ENCODE data around the gene SCNM1. TPM values are rescaled to one million over a fixed set of nuclear protein-coding genes. Genes with fewer than 3 reads are reported as not detected.

Gene SCNM1
- total and polyA plus RNA-seq, 9 of the 15 experiments (the other 6 are each of a cell fraction or from before 2014, with no cell fraction given) = 17.2 to 204 (median 63.0) TPM

DNA sequence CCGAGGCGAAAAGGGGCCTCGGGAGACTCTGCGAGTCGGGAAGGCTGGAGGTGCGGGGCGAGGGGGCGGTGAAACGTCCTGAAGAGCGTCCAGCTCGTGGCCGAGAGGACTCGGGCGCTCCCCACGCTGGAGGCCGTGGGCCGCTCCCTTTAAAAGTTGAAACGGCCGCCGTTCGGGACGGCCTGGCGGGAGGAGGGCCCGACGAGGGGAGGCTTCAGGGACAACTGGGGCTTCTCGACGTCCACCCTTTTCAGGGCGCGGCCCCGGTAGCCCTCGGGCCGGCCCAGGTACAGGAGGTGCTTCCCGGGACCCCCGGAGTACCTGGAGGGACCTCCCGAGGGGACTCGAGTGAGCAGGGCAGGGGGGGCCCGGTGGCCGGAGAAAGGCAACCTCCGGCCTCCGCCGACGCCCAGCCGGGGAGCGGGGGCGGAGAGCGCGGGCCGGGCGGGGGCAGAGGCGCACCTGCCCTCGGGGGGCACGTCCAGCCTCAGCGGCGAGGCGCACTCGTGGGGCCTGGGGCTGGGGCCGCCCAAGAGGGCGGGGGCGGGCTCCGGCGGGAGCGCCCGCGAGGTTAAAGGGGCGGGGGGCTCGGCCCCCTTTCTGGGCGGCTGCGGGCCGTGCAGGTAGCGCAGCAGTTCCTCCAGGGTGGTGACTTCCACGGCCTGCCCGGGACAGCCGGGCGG, 33.5 kb upstream of the SCNM1 start:
- 78% methylated on average over 16 of the region's 74 CpGs for WGBS (ENCODE audit: insufficient coverage, low coverage, missing lambda C conversion rate)

DNA sequence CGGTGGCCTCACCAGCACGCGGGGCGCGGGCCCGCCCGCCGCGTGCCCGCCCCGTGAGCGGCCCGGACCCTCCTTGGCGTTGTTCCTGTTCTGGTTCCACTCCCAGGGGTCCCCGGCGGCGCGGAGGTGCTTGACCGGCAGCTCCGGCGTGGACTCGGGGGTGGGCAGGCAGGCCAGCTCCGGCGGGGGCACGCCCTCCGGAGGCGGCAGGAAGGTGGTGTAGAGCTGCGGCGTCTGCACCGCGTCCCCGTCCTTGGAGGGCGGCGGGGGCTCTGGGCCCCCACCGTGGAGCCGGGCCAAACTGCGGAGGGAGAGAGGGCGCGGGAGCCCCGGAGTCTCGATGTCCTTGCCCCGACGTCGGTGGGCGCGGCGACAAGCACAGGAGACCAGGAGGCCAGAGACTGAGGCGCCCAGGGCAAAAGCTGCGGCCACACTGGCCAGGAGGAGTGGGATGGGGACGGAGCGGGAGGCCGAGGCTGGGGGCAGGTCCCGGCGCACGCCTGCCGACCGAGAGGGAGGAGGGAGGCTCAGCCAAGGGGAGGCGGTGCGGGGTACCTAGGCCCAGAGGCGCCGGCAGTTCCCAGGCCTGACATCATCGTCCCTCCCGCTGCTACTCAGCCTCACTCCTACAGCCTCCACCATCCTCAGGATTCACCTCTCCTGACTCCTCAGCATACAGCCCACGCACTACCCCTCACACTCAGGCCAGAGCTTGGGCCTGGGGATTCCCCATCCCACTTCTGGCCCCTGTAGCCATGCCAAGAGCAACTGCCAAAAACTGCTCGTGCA, 32.7 kb upstream of the SCNM1 start:
- no peak overlapping the region for H3K4me3 ChIP-seq
- H3K9me3 ChIP-seq (replicated peaks; ENCODE audit: control insufficient read depth, insufficient read depth, low read depth, low read length) = no peaks in the 10 kb centered on the region
- DNase-seq (ENCODE audit: extremely low read depth in 1 of 4, low spot score in 3 of 4) = peak in 2 of 4 experiments; percentile 12 to 15
- ATAC-seq = no peak
- H3K79me2 ChIP-seq (ENCODE audit: control insufficient read depth, insufficient read depth, low read length) = no peaks in the 10 kb centered on the region
- no peak overlapping the region for H2AFZ ChIP-seq (ENCODE audit: low read depth, low read length)
- intact Hi-C loops (cut with micrococcal nuclease) = no loop called here
- ChIA-PET CTCF (ENCODE audit: low intra/inter-chr PET ratio) (no interaction called here), POLR2A (no interaction called here)
- H4K20me1 ChIP-seq (replicated peaks; ENCODE audit: control insufficient read depth, insufficient read depth, low read length) = peaks cover 3% of the 10 kb centered on the region; the same call in 1 of the 2 replicates
- WGBS (ENCODE audit: insufficient coverage, low coverage, missing lambda C conversion rate) = 67% methylated on average over 14 of the region's 65 CpGs
- no peak overlapping the region for H3K9ac ChIP-seq (ENCODE audit: insufficient read depth in 1 of 2, low read depth in 2 of 2, low read length in 2 of 2)
- H3K27ac ChIP-seq (ENCODE audit: extremely low read depth, low read depth, low read length) = no peak overlapping the region
- H3K4me2 ChIP-seq (ENCODE audit: insufficient read depth, low read length) = no peak overlapping the region
- H3K4me1 ChIP-seq (replicated peaks in 1 of 2; ENCODE audit: control insufficient read depth in 2 of 2, insufficient read depth in 2 of 2, low read length in 2 of 2) = peaks cover 0 to 25% of the 10 kb centered on the region in 2 experiments; a peak in 2 of 5 replicates
- no peaks in the 10 kb centered on the region for H3K36me3 ChIP-seq (ENCODE audit: control insufficient read depth, insufficient read depth, low read length)
- no peak for FAIRE-seq
- H3K9me1 ChIP-seq (ENCODE audit: control insufficient read depth, insufficient read depth, low read length) = no peaks in the 10 kb centered on the region
- no peaks in the 10 kb centered on the region; a peak in 1 of 5 replicates for H3K27me3 ChIP-seq (ENCODE audit: control insufficient read depth in 2 of 2, insufficient read depth in 2 of 2, low read length in 2 of 2)
- no TSS peak for BruUV-seq (replicated peaks)
- in situ Hi-C loops (cut with MboI) = no loop called here
- TF ChIP-seq SETDB1 (IDR thresholded peaks at IDR 0.05; ENCODE audit: low read length) = no peak
- TF ChIP-seq ZNF584 (CRISPR knock-in tag; IDR thresholded peaks at IDR 0.05; ENCODE audit: low read depth) = no peak
- no peak for TF ChIP-seq ZNF707 (CRISPR knock-in tag; conservative IDR thresholded peaks at IDR 0.05)
- TF ChIP-seq, protein P1, sequence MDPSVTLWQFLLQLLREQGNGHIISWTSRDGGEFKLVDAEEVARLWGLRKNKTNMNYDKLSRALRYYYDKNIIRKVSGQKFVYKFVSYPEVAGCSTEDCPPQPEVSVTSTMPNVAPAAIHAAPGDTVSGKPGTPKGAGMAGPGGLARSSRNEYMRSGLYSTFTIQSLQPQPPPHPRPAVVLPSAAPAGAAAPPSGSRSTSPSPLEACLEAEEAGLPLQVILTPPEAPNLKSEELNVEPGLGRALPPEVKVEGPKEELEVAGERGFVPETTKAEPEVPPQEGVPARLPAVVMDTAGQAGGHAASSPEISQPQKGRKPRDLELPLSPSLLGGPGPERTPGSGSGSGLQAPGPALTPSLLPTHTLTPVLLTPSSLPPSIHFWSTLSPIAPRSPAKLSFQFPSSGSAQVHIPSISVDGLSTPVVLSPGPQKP (CRISPR knock-in tag; IDR thresholded peaks at IDR 0.05) = no peak
- TF ChIP-seq KDM1A (IDR thresholded peaks at IDR 0.05) = no peak
- TF ChIP-seq TCF15 (CRISPR knock-in tag; IDR thresholded peaks at IDR 0.05) = no peak
- no peak for TF ChIP-seq ZNF217 (CRISPR knock-in tag; IDR thresholded peaks at IDR 0.05)
- TF ChIP-seq ETV1 (tag; conservative IDR thresholded peaks at IDR 0.05; ENCODE audit: low read depth) = no peak
- no peak for TF ChIP-seq NR1H2 (CRISPR knock-in tag; IDR thresholded peaks at IDR 0.05)
- TF ChIP-seq THRA (IDR thresholded peaks at IDR 0.05) = no peak

More for the DNA sequence above, 33.5 kb upstream of the SCNM1 start:
- TF ChIP-seq ZBTB7A (IDR thresholded peaks at IDR 0.05; ENCODE audit: borderline replicate concordance, control insufficient read depth, low read depth, low read length) (peak; percentile 37; the same call in 1 of the 2 replicates), TAF1 (IDR thresholded peaks at IDR 0.05; ENCODE audit: control insufficient read depth, extremely low read depth, insufficient read depth, low read length, severe bottlenecking) (no peak)
- peaks cover 0 to 20% of the 10 kb centered on the region in 2 experiments; a peak in 2 of 5 replicates for H3K4me1 ChIP-seq (replicated peaks in 1 of 2; ENCODE audit: control insufficient read depth in 2 of 2, insufficient read depth in 2 of 2, low read length in 2 of 2)
- FAIRE-seq (no peak), ATAC-seq (no peak), DNase-seq (ENCODE audit: extremely low read depth in 1 of 4, low spot score in 3 of 4) (peak in 2 of 4 experiments; percentile 16 to 33)
- H3K9me1 ChIP-seq (ENCODE audit: control insufficient read depth, insufficient read depth, low read length) = no peaks in the 10 kb centered on the region
- H3K36me3 ChIP-seq (ENCODE audit: control insufficient read depth, insufficient read depth, low read length) = no peaks in the 10 kb centered on the region
- no peaks in the 10 kb centered on the region for H3K27me3 ChIP-seq (ENCODE audit: control insufficient read depth in 2 of 2, insufficient read depth in 2 of 2, low read length in 2 of 2)
- POLR2A ChIA-PET = no interaction called here
- intact Hi-C loops (cut with micrococcal nuclease) = no loop called here
- H3K4me2 ChIP-seq (ENCODE audit: insufficient read depth, low read length) = no peak overlapping the region
- CTCF ChIA-PET (ENCODE audit: low intra/inter-chr PET ratio) = no interaction called here
- BruUV-seq (replicated peaks) = no TSS peak
- no peaks in the 10 kb centered on the region for H4K20me1 ChIP-seq (replicated peaks; ENCODE audit: control insufficient read depth, insufficient read depth, low read length)
- no peak overlapping the region for H3K9ac ChIP-seq (ENCODE audit: insufficient read depth in 1 of 2, low read depth in 2 of 2, low read length in 2 of 2)
- H2AFZ ChIP-seq (ENCODE audit: low read depth, low read length) = no peak overlapping the region
- H3K4me3 ChIP-seq = no peak overlapping the region
- H3K79me2 ChIP-seq (ENCODE audit: control insufficient read depth, insufficient read depth, low read length) = no peaks in the 10 kb centered on the region
- in situ Hi-C loops (cut with MboI) = no loop called here
- no peak overlapping the region for H3K27ac ChIP-seq (ENCODE audit: extremely low read depth, low read depth, low read length)
- no peaks in the 10 kb centered on the region for H3K9me3 ChIP-seq (replicated peaks; ENCODE audit: control insufficient read depth, insufficient read depth, low read depth, low read length)
